DMS 273 (cell line): ENCODE measurements around the gene AKR1C1.
A peak's percentile ranks its signal among the peaks of the same experiment; 100 is the strongest.
"Not testable (repeated sequence)": the region's sequence is repeated elsewhere in the genome, so short reads cannot be mapped to it uniquely, and the experiment has no call there.

Experiments used
- DNase-seq: peaks from one replicate; lab custom pipeline; 2025; ENCODE audit not compliant: unreplicated experiment; lab: John Stamatoyannopoulos, UW

AKR1C1 gene

GRCh38 chr10:4947039-4947634 lies 16.1 kb upstream of the AKR1C1 start:
- no peak for DNase-seq

- DNase-seq = no peak
Observed at GRCh38 chr10:4947635-4948596, 15.3 kb upstream of the AKR1C1 start.

- DNase-seq = not testable (repeated sequence)
Observed at GRCh38 chr10:4951512-4952162, 11.6 kb upstream of the AKR1C1 start.

GRCh38 chr10:4953405-4953804 lies 9.8 kb upstream of the AKR1C1 start:
- no peak for DNase-seq

GRCh38 chr10:4956088-4956487 lies 7.1 kb upstream of the AKR1C1 start:
- not testable (repeated sequence) for DNase-seq

GRCh38 chr10:4956955-4957645 lies 6.1 kb upstream of the AKR1C1 start:
- not testable (repeated sequence) for DNase-seq

- not testable (repeated sequence) for DNase-seq
Observed at GRCh38 chr10:4961558-4961957, 1.7 kb upstream of the AKR1C1 start.

GRCh38 chr10:4962308-4962707 lies 907 bp upstream of the AKR1C1 start:
- DNase-seq = not testable (repeated sequence)

GRCh38 chr10:4963815-4964154 lies 570 bp downstream of the AKR1C1 start:
- not testable (repeated sequence) for DNase-seq

- DNase-seq = not testable (repeated sequence)
Observed at GRCh38 chr10:4965763-4966162, 2.5 kb downstream of the AKR1C1 start.

- DNase-seq = not testable (repeated sequence)
Observed at GRCh38 chr10:4967189-4967588, 4.0 kb downstream of the AKR1C1 start.

GRCh38 chr10:4969289-4969688 lies 6.1 kb downstream of the AKR1C1 start:
- DNase-seq = not testable (repeated sequence)

- DNase-seq = not testable (repeated sequence)
Observed at GRCh38 chr10:4970362-4970761, 7.1 kb downstream of the AKR1C1 start.

GRCh38 chr10:4972369-4973142 lies 9.3 kb downstream of the AKR1C1 start:
- not testable (repeated sequence) for DNase-seq

GRCh38 chr10:4973294-4973693 lies 10.1 kb downstream of the AKR1C1 start:
- DNase-seq = not testable (repeated sequence)

- DNase-seq = not testable (repeated sequence)
Observed at GRCh38 chr10:4974400-4974799, 11.2 kb downstream of the AKR1C1 start.

- no peak for DNase-seq
Observed at GRCh38 chr10:4977025-4977424, 13.8 kb downstream of the AKR1C1 start.

GRCh38 chr10:4978870-4979269 lies 15.7 kb downstream of the AKR1C1 start:
- DNase-seq = no peak

- no peak for DNase-seq
Observed at GRCh38 chr10:4980793-4981192, 17.6 kb downstream of the AKR1C1 start.

- peak; percentile 35 for DNase-seq
Observed at GRCh38 chr10:4981722-4982471, 18.7 kb downstream of the AKR1C1 start.
